Stimulated activated CD4-positive, alpha-beta T cell treated with anti-CD3 and anti-CD28 coated beads, TNF-alpha, amount 100 ng/mL, for 4 hours (primary cell): ENCODE results near the gene KIF1B.
A peak's percentile ranks its signal among the peaks of the same experiment; 100 is the strongest.
"Not testable (repeated sequence)": the region's sequence is repeated elsewhere in the genome, so short reads cannot be mapped to it uniquely, and the experiment has no call there.

Experiments used
- DNase-seq, 3 experiments: peaks; one replicate each; pipeline ENCODE4 v3.0.0-alpha.2; 2020; ENCODE audit warnings: low read depth in 3 of 3

KIF1B gene

DNA sequence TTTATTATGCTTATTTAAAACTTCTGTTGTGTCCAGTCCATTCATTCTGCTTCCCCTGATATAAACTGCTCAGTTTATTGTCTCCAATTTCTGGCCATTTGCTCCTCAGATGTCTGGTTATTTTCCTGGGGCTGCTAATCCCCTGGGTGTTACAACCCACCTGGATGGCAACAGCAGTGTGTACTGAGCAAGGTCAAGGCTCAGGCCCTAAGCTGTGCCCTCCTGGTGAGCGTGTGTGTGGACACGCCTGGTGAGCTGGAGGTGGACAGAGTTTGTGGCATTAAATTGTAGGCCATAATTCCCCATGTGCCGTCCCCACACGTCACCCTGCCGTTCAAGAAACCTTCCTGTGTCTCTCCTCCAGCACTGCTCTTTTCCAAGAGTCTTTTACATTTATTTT lies 18.1 kb upstream of the KIF1B start:
- no peak for DNase-seq

DNA sequence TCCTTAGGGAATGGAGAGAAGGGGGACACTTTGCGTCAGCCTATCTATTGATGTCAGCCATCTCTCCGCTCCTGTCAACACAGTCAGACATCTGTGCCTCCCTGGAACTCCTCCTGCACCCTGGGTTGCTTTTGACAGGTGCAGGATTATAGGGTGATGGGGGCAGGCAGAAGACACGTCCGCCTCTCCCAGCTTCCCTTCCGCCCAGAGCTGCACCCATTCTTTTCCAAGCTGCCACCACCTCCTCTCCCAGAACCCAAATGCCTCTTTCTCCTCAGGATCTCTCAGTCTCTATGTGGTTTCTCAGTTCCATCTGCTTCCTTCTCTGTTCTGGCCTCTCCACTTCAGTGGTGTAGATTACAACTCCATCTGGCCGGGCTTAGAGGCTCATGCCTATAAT lies 17.1 kb upstream of the KIF1B start:
- no peak for DNase-seq

DNA sequence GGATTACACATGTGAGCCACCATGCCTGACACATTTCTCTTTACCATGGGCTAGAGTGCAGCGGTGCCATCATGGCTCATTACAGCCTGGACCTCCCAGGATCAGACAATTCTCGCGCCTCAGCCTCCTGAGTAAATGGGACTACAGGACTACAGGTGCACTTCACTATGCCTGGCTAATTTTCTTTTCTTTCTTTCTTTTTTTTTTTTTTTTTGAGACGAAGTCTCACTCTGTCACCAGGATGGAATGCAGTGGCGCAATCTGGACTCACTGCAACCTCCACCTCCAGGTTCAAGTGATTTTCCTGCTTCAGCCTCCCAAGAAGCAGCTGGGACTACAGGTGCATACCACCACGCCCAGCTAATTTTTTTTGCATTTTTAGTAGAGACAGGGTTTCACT lies 14.8 kb upstream of the KIF1B start:
- no peak for DNase-seq

DNA sequence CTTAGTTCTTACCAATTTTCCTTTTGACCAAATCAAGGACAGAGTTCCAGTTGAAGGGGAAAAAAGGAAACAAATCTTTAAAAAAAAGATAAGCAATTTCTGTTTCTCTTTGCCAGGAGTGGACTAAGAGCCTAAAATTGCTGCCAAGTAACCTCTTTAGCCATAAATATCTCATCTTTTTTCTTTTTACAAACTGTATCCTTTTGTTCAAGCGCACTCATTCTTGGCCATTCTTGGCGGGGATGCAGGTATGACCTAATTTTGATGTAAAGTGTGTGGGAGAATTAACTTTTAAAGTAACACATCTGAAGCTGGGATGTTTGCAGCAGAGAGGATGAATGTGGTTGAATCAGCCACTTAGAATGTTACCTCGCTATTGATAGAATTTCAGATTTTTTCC lies 13.4 kb upstream of the KIF1B start:
- DNase-seq = no peak

DNA sequence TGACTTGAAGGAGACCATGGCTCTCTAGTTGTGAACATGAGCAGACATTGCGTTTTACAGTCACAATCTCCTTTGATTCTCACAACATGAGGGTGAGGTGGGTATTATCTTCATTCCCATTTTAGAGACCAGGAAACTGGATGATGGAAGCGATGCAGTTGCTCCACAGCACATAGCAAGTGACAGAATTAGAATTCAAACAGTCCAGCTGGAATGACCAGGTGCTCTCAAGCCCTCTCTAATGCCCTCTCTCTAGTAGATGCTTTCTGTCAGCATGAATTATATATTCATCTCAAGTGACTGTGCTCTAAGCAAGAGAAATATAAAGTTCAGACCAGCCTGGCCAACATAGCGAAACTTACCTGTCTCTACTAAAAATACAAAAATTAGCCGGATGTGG lies 9.8 kb upstream of the KIF1B start:
- no peak for DNase-seq

DNA sequence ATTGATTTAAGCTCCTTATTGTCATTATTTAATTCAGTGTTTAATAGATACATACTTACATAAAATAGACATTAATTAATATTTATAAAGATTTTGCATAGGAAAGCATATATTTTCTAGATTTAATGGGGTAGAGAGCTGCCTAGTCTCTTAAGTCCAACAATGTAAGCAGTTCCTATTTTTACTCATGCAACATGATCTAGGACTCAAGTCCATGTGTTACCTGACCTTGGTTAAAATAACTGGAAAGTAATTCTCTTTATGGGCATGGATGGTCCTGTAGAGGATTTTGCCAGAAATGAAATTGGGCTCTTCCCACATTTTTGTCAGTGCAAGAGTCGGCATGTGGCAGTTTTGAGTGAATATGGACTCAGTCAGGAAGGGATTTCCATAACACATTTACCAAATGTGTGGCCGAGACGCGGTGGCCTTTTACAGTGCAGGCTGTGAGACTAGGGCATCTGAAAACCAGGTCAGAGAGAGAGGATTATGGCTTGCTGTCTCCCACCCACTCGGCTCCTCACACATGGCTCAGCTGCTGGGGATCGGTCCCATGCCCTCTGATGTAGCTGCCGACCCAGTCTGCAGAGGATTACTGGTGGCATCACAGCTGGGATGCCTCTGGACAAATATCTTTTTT lies 6.2 kb upstream of the KIF1B start:
- no peak for DNase-seq

DNA sequence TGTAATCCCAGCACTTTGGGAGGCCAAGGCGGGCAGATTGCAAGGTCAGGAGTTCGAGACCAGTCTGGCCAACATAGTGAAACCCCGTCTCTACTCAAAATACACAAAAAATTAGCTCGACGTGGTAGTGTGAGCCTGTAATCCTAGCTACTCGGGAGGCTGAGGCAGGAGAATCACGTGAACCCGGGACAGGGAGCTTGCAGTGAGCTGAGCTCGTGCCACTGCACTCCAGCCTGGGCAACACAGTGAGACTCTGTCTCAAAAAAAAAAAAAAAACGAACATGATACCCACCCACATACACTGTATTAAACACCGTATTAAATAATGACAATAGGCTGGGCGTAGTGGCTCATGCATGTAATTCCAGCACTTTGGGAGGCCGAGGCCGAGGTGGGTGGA lies 5.2 kb upstream of the KIF1B start:
- DNase-seq = not testable (repeated sequence)

DNA sequence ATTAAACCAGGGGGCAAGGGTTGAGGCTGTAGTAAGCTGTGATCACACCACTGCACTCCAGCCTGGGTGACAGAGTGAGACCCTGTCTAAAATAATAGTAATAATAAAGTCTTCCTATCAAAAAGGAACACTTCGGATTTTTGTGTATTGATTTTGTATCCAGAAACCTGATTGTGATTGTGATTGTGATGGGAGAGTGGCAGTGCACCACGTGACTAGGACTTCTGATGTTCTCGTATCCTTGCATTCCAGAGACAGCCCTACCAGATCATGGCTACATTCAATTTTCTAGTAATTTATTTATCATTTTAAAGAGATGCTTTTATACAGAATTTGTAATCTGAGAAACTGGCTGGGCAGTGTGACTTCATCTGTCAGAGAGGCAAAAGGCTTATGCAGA lies 2.6 kb upstream of the KIF1B start:
- no peak for DNase-seq

DNA sequence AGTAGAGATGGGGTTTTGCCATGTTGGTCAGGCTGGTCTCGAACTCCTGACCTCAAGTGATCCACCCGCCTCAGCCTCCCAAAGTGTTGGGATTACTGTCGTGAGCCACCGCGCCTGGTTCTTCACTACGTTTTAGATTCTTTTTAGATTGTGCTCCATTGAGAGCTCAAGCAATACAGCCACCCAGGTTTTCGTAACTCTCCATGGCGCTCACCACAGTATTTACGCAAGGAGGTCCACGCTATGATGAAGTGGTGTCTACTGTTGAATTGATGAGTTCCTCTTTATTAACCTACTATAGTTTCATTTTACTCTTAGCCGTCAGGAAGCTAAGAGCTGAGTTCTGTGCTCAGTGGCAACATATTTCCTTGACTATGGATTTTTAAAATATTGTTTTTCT lies 1.8 kb upstream of the KIF1B start:
- DNase-seq = no peak

DNA sequence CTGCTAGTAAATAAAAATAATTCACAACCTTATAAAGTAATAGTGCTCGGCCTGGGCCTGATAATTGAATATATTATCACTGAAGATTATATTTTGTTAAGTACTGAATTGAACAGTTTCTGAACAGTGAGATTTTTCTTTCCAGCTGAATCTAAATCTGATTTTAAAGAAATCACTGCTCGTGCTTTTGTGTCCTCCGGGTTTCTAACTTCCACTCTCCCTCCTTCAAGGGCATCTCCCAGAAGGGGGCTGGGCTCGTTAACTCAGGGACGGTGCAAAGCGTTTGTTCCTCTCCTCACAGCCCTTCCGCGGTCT lies 823 bp upstream of the KIF1B start:
- DNase-seq = no peak

DNA sequence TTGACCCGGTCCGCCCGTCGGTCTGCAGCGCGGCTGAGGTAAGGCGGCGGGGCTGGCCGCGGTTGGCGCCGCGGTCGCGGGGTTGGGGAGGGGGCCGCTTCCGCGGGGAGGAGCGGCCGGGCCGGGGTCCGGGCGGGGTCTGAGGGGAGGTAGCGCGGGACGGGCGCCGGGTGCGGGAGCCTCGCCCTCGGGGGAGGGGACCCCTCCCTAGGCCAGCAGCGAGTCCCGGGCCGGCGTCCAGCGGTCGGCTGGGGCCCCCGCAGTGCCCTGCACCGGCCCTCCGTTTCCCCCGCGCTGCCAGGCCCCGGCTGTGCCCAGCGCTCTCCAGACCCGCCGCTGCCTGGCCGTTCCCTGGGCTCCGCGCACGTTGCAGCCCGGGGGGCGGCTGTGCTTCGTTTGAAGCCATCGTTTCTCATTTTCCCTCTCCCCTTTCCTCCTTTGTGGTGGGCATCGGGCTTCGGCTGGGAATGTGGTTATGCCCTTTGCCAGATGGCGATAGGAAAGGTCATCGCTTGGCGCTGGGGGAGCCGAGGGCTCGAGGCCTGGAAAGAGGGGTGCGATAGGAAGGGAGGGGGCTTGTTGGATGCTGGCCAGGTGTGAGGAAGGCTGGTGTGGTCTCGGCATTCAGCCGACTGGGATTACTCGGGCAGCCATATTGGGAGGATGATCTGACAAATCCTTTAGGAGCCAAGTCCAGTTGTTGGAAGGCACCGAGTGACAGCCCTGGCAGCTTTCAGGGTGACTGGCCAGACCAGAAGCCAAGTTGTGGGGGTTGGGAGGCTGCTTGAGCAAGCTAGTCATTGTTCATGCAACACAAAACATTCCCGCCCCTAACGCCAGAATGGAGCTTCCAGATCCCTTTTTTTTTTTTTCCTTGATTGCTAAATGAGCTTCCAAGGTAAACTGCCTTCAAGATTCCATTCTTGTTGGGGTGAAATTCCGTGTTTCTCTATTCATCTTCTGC lies 753 bp downstream of the KIF1B start:
- DNase-seq = peak in 1 of 3 experiments; percentile 4

DNA sequence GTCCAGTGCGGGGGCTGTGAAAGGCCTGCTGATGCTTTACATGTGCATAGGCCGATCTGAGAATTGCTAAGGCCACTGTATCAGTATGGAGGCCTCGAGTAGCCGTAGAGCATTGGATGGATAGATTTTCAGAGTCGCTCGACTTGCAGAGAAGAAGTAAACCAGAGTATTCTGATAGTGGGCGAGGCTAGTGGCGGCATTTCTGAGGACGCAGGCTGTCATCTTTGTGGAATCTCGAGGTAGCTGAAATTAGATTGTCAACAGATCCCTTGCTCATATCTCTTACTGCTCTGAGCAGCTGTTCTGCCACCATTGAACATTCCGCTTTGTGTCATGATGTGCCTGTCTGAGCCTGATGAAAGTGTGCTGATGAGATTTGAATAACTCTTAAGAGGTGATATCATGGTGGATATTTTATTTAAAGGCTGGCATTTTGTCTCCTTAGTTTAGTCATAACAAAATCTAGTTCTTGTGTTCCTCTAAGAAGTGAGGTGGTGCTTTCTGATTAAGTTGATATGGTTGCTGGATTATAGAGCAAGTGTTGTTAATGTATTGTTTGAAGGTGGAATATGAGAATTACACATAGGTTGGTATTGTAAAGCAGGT lies 1.5 kb downstream of the KIF1B start:
- no peak for DNase-seq

DNA sequence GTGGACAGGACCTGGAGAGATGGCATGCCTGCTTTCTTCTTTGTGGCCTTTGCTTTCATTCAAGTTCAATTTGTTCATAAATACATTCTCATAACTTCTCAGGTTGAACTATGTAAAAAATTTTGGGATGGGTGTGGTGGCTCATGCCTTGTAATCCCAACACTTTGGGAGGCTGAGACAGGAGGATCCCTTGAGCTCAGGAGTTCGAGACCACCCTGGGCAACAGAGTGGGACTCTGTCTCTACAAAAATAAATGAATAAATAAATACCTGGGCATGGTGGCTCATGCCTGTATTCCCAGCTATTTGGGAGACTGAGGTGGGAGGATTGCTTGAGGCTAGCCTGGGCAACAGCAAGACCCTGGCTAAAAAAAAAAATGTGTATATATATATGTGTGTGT lies 2.1 kb downstream of the KIF1B start:
- DNase-seq = no peak

DNA sequence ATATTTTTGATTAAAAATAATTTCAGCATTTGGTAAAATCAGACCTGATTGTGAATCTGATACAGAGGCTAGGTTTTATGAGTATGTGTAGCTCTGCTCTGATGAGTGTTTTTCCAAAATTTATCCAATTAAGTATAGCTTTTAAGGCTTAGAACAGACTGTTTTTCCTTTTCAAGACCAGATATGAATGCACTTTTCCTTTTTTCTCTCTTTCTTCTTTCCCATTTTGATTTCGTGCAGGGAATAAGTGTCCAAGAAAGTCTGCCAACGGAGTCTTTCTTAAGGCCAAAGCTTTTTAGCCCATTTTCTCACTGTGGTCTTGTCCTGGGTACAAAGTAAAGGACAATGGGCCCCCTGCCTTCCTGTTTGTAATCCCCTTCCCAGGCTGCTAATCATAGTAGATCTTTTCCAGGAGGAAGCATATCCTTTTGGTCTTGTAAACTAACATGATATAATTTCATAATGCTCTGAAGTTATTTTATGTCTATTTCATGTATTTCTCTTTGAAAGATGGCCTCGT lies 2.9 kb downstream of the KIF1B start:
- DNase-seq = no peak

DNA sequence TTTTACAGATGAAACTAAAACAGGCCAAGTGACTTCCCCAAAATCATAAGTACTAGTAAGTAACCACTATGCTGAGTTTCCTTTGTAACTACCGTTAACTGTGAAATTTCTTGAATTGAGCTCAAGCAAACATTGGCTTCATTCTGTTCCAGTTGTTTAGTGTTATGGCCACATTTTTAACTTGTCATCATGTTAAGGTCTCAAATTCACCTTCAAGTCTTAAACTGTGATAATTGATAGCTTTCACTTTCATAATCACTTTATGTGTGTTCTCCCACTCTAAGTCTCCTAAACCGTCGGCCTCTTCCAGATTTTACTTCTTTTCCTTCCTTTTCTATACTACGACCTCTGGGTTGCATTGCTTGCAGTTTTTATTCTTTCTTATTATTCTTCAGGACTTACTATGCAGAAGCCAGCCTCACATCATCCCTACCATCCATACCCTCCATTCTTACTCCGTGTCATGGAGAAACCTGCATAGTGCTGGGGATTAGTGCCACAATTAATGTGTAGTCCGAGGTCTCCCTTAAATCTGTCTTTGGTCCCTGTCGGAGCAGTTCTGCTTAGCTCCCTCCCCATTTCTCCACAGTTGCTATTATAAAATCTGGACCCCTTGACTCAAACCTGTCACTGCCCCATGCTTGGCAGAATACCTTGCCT lies 5.8 kb downstream of the KIF1B start:
- DNase-seq = no peak

DNA sequence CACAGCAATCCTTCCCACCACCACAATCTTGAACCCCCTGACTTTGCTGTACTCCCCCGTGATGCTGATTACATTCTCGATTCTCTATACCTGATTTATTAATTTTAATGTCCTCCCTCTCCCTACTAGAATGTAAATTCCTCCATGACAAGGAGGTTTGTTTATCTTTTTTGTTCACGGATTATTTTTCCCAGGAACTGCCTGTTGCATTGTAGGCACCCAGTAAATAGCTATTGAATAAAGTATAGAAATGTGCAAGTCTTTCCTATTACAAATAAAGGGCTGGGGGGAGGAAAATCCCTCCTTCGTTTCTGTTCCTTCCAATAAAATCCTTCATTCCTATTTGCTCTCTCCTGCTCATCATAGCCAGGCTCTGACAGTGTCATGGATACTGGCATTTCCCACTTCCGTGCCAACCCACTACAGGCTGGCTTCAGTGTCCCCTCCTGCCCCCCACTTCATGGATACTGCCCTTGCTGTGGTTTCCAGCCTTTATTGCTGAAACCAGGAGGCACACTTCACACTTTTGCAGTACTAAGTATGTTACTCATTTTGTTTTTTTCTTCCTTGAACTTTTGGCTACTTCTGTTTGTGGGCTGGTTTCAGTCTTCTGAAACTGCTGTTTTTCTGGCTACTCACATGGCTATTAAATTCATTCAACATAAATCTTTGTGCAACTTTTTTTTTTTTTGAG lies 7.5 kb downstream of the KIF1B start:
- no peak for DNase-seq

DNA sequence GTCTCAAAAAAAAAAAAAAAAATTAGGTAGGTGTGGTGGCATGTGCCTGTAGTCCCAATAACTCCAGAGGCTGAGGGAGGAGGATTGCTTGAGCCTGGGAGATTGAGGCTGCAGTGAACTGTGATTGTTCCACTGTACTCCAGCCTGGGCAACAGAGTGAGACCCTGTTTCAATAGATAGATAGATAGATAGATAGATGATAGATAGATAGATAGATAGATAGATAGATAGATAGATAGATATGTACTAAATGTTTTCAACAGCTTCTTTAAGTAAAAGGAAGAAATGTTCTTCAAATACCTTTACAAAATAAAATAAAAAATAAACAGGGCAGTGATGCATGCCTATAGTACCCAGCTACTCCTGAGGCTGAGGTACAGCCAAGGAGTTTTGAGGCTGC lies 9.8 kb downstream of the KIF1B start:
- no peak for DNase-seq

DNA sequence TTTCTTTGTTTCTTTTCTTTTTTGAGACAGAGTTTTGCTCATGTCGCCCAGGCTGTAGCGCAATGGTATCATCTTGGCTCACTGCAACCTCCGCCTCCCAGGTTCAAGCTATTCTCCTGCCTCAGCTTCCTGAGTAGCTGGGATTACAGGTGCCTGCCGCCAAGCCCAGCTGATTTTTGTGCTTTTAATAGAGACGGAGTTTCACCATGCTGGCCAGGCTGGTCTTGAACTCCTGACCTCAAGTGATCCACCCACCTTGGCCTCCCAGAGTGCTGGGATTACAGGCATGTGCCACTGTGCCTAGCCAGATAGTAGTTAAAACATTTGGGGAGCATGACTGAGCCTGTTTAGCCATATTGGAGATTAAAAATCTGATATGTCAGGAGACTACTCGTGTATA lies 10.3 kb downstream of the KIF1B start:
- DNase-seq = not testable (repeated sequence)

DNA sequence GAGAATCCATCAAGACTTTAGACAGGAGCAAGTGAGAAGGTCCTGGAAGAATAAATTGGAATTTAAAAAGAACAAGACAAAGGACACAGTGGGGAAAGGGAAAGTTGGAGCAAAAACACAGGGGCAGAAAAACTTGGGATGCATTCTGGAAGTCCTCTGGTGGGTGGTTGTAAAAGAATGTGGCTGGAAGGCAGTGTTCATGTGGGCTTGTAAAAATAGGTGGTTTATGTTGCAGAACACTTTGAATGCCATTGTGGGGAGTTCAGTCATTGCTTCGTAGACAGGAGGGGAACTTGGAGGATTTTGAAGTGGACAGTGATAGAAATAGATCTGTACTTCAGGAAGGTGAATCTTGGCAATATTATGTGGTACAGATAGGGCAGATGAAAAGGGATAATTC lies 15.2 kb downstream of the KIF1B start:
- no peak for DNase-seq

DNA sequence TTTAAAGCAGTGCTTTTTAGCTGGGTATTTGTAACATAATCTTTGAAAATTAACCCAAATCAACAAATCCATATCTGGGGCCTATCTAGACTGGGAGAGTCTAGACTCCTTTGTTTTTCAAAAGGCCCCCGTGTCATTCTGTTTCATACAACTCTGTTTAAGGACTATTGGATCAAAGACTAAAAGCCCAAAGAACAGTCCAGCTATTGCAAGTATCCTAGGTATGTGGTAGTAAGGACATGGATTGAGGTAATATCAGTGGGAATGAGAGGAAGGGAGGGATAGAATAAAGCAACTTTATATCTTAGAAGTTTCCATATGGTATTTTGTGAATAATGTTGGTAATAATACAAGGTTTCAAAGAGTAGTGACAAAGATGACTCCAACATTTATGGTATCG lies 18.2 kb downstream of the KIF1B start:
- DNase-seq = no peak

DNA sequence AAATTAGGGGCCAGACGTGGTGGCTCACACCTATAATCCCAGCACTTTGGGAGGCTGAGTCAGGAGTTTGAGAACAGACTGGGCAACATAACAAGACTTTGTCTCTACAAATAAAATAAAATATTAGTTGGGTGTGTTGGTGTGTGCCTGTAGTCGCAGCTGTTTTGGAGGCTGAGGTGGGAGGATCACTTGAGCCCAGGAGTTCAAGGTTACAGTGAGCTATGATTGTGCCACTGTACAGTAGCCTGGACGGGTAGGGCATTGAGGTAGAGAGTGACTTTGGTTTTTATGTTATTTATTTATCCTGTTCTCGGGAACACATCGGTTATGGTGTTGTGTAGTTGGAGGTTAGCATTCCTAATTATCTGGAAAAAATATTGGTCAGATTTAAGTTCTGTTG lies 19.5 kb downstream of the KIF1B start:
- DNase-seq = no peak

DNA sequence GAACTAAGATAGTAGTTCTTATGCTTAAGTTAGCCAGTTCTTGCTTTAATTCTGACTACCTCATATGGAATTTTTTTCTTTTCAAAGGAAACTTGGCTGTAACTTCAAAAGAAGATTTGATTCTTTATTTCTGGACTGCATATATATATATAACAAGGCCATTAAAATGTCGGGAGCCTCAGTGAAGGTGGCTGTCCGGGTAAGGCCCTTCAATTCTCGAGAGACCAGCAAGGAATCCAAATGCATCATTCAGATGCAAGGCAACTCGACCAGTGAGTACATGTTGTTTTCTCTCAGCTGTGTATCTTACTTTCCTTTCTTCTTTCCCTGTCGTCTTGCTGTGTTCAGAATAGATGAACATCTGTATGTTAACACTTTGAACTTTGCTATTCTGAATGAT lies 21.8 kb downstream of the KIF1B start:
- DNase-seq = no peak
